Sigmoid colon (tissue), 7 donors: ENCODE results near the gene GRK1. TPM values are rescaled to one million over a fixed set of nuclear protein-coding genes. Genes with fewer than 3 reads are reported as not detected.

ENCODE experiments used
- DNase-seq: peaks from one replicate; pipeline ENCODE4 v3.0.0-alpha.2; 2019
- H3K27ac ChIP-seq, 4 donors: fragments of 200-600 bp; sonication (generic); one replicate each; pipeline ENCODE4 v1.5.1; 2016 to 2019; ENCODE audit warnings: mild to moderate bottlenecking in 1 of 4
- H3K27me3 ChIP-seq, 3 donors: fragments of 200-600 bp; sonication (generic); one replicate each; pipeline ENCODE4 v1.5.1; 2019; ENCODE audit warnings: mild to moderate bottlenecking in 1 of 3
- H3K36me3 ChIP-seq, 4 donors: fragments of 200-600 bp; sonication (generic); one replicate each; pipeline ENCODE4 v1.5.1; 2016 to 2019
- H3K4me1 ChIP-seq, 4 donors: fragments of 200-600 bp; sonication (generic); one replicate each; pipeline ENCODE4 v1.5.1; 2017 to 2019
- H3K4me3 ChIP-seq, 4 donors: fragments of 200-600 bp; sonication (generic); one replicate each; pipeline ENCODE4 v1.5.1; 2017 to 2019; ENCODE audit warnings: mild to moderate bottlenecking in 2 of 4, moderate library complexity in 1 of 4
- H3K9me3 ChIP-seq, 4 donors: fragments of 200-600 bp in 3 of 4; sonication (generic) in 3 of 4; one replicate each; pipeline versions ENCODE4 v1.5.1 to v1.6.1; 2013 to 2019
- CTCF ChIP-seq, 4 experiments: fragments of 450-650 bp in 3 of 4; fragments of 200-600 bp in 1 of 4; IDR thresholded peaks; one replicate each; pipeline ENCODE4 v1.5.1; 2016 to 2019; ENCODE audit warnings: antibody characterized with exemption in 4 of 4, mild to moderate bottlenecking in 3 of 4, moderate library complexity in 2 of 4
- EP300 ChIP-seq, 4 donors: sonication (generic); formaldehyde crosslinking; IDR thresholded peaks; one replicate each; pipeline ENCODE4 v1.6.1; 2017; ENCODE audit warnings: antibody characterized with exemption in 4 of 4
- POLR2A ChIP-seq, 2 donors: fragments of 450-650 bp; IDR thresholded peaks; one replicate each; pipeline ENCODE4 v1.6.1; 2016; ENCODE audit warnings: antibody characterized with exemption in 2 of 2, mild to moderate bottlenecking in 2 of 2, moderate library complexity in 2 of 2
- POLR2AphosphoS5 ChIP-seq, 4 donors: sonication (generic); formaldehyde crosslinking; IDR thresholded peaks; one replicate each; pipeline ENCODE4 v1.6.1; 2017; ENCODE audit warnings: antibody characterized with exemption in 4 of 4
- WGBS, 2 donors: extraction: QIAGEN DNeasy Blood & Tissue Kit; methylation state at CpG; one replicate each; pipeline ENCODE4 v1.1.7; 2013; 5-methylcytosine and 5-hydroxymethylcytosine counted together
- intact Hi-C: fragments of 100-400 bp; cut with DNase I; formaldehyde crosslinking; loops from one replicate; pipeline ENCODE4 v1.15.1; 2023
- polyA plus RNA-seq, 3 donors: library from polyadenylated mRNA; stranded (reverse); fragments of 200-250 nt; gene quantifications; one replicate each; pipeline ENCODE4 v1.2.3, GENCODE V29; 2013
- total RNA-seq, 4 donors: library from RNA; depleted of rRNA; stranded (reverse); fragments of >200 nt; gene quantifications; one replicate each; pipeline ENCODE4 v1.1.0, GENCODE V29; 2016
- donor health status: healthy with polysubstance abuse.
- donor health status: Bipolar disorder and iron deficiency.
- donor health status: healthy.

The GRK1 gene
- total RNA-seq = under 1 TPM in 1 of 4 donors, not detected in 3; 0.28 TPM
- under 1 TPM in 1 of 3 donors, not detected in 2; 0.10 TPM for polyA plus RNA-seq

- Histone ChIP-seq H3K36me3 (no peaks in the 10 kb centered on the region), H3K4me3 (no peak within 1 kb of the TSS), H3K27me3 (peaks cover 0 to 4% (median 0%) of the 10 kb centered on the region in 3 donors), H3K27ac (no peak within 1 kb of the TSS), H3K9me3 (no peaks in the 10 kb centered on the region), H3K4me1 (no peaks in the 10 kb centered on the region)
- 84 to 92% methylated on average over 32 of the region's 32 CpGs for WGBS, 2 donors
- no peak for TF ChIP-seq CTCF (IDR thresholded peaks at IDR 0.05)
- no peak for TF ChIP-seq EP300 (IDR thresholded peaks at IDR 0.05)
- no peak for TF ChIP-seq POLR2A (IDR thresholded peaks at IDR 0.05)
- TF ChIP-seq POLR2AphosphoS5 (IDR thresholded peaks at IDR 0.05) = no peak
- DNase-seq = peak; percentile 60
- intact Hi-C loops = no loop called here
These were observed at the start of gene GRK1 for GRCh38 chr13:113666951-113667701. TSS of gene GRK1 (plus strand) at chr13:113667219. CDS start at chr13:113667387, 168 bp downstream.

GRCh38 chr13:113617961-113618360, 49.1 kb upstream of the GRK1 start:
- 88 to 96% methylated on average over 5 of the region's 5 CpGs for WGBS, 2 donors
- H3K27me3 ChIP-seq = no peaks in the 10 kb centered on the region

GRCh38 chr13:113618455-113618854, 48.6 kb upstream of the GRK1 start:
- H3K27ac ChIP-seq = no peak overlapping the region
- intact Hi-C loops = no loop called here
- no peak for DNase-seq
- H3K27me3 ChIP-seq = no peaks in the 10 kb centered on the region
- WGBS, 2 donors = 93 to 95% methylated on average over 7 of the region's 7 CpGs
- H3K4me3 ChIP-seq = no peak overlapping the region
- peaks cover 0 to 10% (median 3%) of the 10 kb centered on the region in 4 donors for H3K36me3 ChIP-seq
- H3K4me1 ChIP-seq = no peaks in the 10 kb centered on the region
- no peaks in the 10 kb centered on the region for H3K9me3 ChIP-seq
- no peak for TF ChIP-seq POLR2A (IDR thresholded peaks at IDR 0.05)
- TF ChIP-seq POLR2AphosphoS5 (IDR thresholded peaks at IDR 0.05) = no peak
- TF ChIP-seq CTCF (IDR thresholded peaks at IDR 0.05) = no peak
- TF ChIP-seq EP300 (IDR thresholded peaks at IDR 0.05) = no peak

More at GRCh38 chr13:113617961-113618360, 49.1 kb upstream of the GRK1 start:
- intact Hi-C loops = no loop called here
- no peak overlapping the region for H3K4me3 ChIP-seq
- no peaks in the 10 kb centered on the region for H3K4me1 ChIP-seq
- H3K9me3 ChIP-seq = no peaks in the 10 kb centered on the region
- TF ChIP-seq EP300 (IDR thresholded peaks at IDR 0.05) = no peak
- no peak for TF ChIP-seq CTCF (IDR thresholded peaks at IDR 0.05)
- TF ChIP-seq POLR2A (IDR thresholded peaks at IDR 0.05) = no peak
- no peak for TF ChIP-seq POLR2AphosphoS5 (IDR thresholded peaks at IDR 0.05)
- H3K27ac ChIP-seq = no peak overlapping the region
- DNase-seq = no peak
- peaks cover 0 to 5% (median under 1%) of the 10 kb centered on the region in 4 donors for H3K36me3 ChIP-seq

- peak; percentile 51 for DNase-seq
- no peaks in the 10 kb centered on the region for H3K9me3 ChIP-seq
- H3K27me3 ChIP-seq = no peaks in the 10 kb centered on the region
- H3K4me3 ChIP-seq = no peak overlapping the region
- H3K36me3 ChIP-seq = peaks cover 0 to 20% (median 7%) of the 10 kb centered on the region in 4 donors
- H3K4me1 ChIP-seq = no peaks in the 10 kb centered on the region
- TF ChIP-seq POLR2A (IDR thresholded peaks at IDR 0.05) = no peak
- TF ChIP-seq POLR2AphosphoS5 (IDR thresholded peaks at IDR 0.05) = no peak
- TF ChIP-seq EP300 (IDR thresholded peaks at IDR 0.05) = no peak
- no peak for TF ChIP-seq CTCF (IDR thresholded peaks at IDR 0.05)
- intact Hi-C loops = no loop called here
- 78 to 90% methylated on average over 15 of the region's 15 CpGs for WGBS, 2 donors
- no peak overlapping the region for H3K27ac ChIP-seq
These were observed 46.8 kb upstream of the GRK1 start for GRCh38 chr13:113620036-113620796.
